PC-9 (cell line): ENCODE measurements around the gene ADORA2B.

Experiments
- EZH2 ChIP-seq: fragments of 200-600 bp; sonication (generic); IDR thresholded peaks from 2 replicates; pipeline ENCODE4 v1.8.0; 2017; ENCODE audit warnings: antibody characterized with exemption, low read depth
- TF ChIP-seq, protein P1 (sequence below): fragments of 200-600 bp; sonication (generic); conservative IDR thresholded peaks from 2 replicates; pipeline ENCODE4 v1.6.1; 2017; ENCODE audit warnings: mixed run types, antibody characterized with exemption, mild to moderate bottlenecking, moderate library complexity

- TF ChIP-seq, protein P1, sequence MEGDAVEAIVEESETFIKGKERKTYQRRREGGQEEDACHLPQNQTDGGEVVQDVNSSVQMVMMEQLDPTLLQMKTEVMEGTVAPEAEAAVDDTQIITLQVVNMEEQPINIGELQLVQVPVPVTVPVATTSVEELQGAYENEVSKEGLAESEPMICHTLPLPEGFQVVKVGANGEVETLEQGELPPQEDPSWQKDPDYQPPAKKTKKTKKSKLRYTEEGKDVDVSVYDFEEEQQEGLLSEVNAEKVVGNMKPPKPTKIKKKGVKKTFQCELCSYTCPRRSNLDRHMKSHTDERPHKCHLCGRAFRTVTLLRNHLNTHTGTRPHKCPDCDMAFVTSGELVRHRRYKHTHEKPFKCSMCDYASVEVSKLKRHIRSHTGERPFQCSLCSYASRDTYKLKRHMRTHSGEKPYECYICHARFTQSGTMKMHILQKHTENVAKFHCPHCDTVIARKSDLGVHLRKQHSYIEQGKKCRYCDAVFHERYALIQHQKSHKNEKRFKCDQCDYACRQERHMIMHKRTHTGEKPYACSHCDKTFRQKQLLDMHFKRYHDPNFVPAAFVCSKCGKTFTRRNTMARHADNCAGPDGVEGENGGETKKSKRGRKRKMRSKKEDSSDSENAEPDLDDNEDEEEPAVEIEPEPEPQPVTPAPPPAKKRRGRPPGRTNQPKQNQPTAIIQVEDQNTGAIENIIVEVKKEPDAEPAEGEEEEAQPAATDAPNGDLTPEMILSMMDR = no peak
- no peak for TF ChIP-seq EZH2
Measured at GRCh38 chr17:15917021-15917437, 27.9 kb upstream of the ADORA2B start.
